Mucosa of descending colon (tissue), 3 donors: Measurements from ENCODE around the gene BRF1. TPM values are rescaled to one million over a fixed set of nuclear protein-coding genes. Genes with fewer than 3 reads are reported as not detected.
A peak's percentile ranks its signal among the peaks of the same experiment; 100 is the strongest.

Experiments used
- ATAC-seq: fragments of 200-7000 bp; cut with Tn5 transposase; one replicate; pipeline ENCODE4 v1.9.1; 2020; ENCODE audit warnings: mild to moderate bottlenecking, moderate library complexity
- DNase-seq, 3 donors: peaks; one replicate each; pipeline ENCODE4 v3.0.0-alpha.2; 2020
- H3K36me3 ChIP-seq: fragments of 200-600 bp; one replicate; pipeline ENCODE4 v1.8.0; 2021; ENCODE audit warnings: low read depth, mild to moderate bottlenecking
- H3K4me1 ChIP-seq: fragments of 200-600 bp; one replicate; pipeline ENCODE4 v1.8.0; 2021; ENCODE audit warnings: low read depth, mild to moderate bottlenecking
- H3K4me3 ChIP-seq: fragments of 200-600 bp; one replicate; pipeline ENCODE4 v1.8.0; 2021; ENCODE audit warnings: mild to moderate bottlenecking
- H3K9me3 ChIP-seq: fragments of 200-600 bp; one replicate; pipeline ENCODE4 v1.8.0; 2021; ENCODE audit warnings: mild to moderate bottlenecking
- intact Hi-C, 2 donors: fragments of 100-400 bp; cut with DNase I in 1 of 2; cut with micrococcal nuclease in 1 of 2; formaldehyde crosslinking; loops; one replicate each; pipeline versions ENCODE4 v1.11.0 to v1.11.1; 2022; cut with DNase I, micrococcal nuclease
- long read RNA-seq, 2 donors: library from polyadenylated mRNA; unstranded; transcript quantifications; one replicate each; pipeline ENCODE4 v2.0.0, GENCODE V29; 2019 to 2021
- total RNA-seq, 3 donors: library from RNA; stranded (reverse); fragmentation: NEBNext Ultra II Directional in 2 of 3; extraction: Animal tissue kit (Norgen Biotek cat#: 25700) in 2 of 3; gene quantifications; one replicate each; pipeline versions ENCODE4 v1.2.1 to v1.2.4, GENCODE V29; 2021 to 2023
- TF ChIP-seq, protein P1 (sequence below): fragments of 200-600 bp; IDR thresholded peaks from one replicate; pipeline ENCODE4 v1.8.0; 2022; ENCODE audit warnings: antibody characterized with exemption, mild to moderate bottlenecking
- donor health status: DM: no; HTN: no; CAD: no; lungs with moderate emphysema.
- donor health status: DM: no; HTN: no; CAD: no.
- donor health status: DM: no; HTN: yes; CAD: no.

BRF1 gene, protein sequence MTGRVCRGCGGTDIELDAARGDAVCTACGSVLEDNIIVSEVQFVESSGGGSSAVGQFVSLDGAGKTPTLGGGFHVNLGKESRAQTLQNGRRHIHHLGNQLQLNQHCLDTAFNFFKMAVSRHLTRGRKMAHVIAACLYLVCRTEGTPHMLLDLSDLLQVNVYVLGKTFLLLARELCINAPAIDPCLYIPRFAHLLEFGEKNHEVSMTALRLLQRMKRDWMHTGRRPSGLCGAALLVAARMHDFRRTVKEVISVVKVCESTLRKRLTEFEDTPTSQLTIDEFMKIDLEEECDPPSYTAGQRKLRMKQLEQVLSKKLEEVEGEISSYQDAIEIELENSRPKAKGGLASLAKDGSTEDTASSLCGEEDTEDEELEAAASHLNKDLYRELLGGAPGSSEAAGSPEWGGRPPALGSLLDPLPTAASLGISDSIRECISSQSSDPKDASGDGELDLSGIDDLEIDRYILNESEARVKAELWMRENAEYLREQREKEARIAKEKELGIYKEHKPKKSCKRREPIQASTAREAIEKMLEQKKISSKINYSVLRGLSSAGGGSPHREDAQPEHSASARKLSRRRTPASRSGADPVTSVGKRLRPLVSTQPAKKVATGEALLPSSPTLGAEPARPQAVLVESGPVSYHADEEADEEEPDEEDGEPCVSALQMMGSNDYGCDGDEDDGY
- 10 to 100 TPM; 27.4 to 40.1 (median 34.2) TPM for total RNA-seq
- long read RNA-seq, donor 1, transcript BRF1-211 (18 exons, 3,358 nt): major isoform, 16 of 44 reads
- long read RNA-seq, donor 1, partial matches to known transcripts: 12 of 44 reads
- long read RNA-seq, donor 1, other reads (novel, unspliced or antisense): 12 of 44 reads
- long read RNA-seq, donor 2, partial matches to known transcripts: 2 of 3 reads
- long read RNA-seq, donor 2, other reads (novel, unspliced or antisense): 1 of 3 reads

DNA sequence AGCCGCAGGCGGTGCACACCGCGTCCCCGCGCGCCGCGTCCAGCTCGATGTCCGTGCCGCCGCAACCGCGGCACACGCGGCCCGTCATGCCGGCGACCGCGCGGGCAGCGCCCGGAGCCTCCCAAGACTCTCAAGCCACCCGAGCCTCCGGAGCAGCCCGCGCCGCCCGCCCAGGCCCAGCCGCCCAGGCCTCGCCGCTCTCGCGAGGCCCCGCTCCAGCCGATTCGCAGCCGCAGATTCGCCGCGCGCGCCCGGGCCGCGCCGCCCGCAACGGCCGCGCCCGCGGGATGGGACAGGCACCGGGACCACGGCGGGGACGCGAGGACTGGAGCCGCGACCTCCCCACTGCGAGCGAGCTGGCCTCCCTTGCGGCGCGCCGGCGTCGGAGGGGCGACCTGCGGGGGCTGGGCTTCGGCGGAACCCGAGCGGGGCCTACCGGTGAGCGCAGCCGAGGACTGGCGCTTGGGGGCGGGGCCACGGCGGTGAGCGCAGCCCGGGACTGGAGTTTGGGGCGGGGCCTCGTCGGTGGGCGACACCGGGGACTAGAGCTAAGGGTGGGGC, at the start of gene BRF1:
Gene BRF1 (minus strand): TSS at position 460 of the 561 bp plus-strand sequence. CDS start 372 bp downstream, at position 88.
- Histone ChIP-seq H3K36me3 (no peaks in the 10 kb centered on the region), H3K4me1 (peaks cover 13% of the 10 kb centered on the region), H3K4me3 (peak within 1 kb of the TSS; percentile 68), H3K9me3 (no peaks in the 10 kb centered on the region)
- peak; percentile 91 for ATAC-seq
- TF ChIP-seq, protein P1, sequence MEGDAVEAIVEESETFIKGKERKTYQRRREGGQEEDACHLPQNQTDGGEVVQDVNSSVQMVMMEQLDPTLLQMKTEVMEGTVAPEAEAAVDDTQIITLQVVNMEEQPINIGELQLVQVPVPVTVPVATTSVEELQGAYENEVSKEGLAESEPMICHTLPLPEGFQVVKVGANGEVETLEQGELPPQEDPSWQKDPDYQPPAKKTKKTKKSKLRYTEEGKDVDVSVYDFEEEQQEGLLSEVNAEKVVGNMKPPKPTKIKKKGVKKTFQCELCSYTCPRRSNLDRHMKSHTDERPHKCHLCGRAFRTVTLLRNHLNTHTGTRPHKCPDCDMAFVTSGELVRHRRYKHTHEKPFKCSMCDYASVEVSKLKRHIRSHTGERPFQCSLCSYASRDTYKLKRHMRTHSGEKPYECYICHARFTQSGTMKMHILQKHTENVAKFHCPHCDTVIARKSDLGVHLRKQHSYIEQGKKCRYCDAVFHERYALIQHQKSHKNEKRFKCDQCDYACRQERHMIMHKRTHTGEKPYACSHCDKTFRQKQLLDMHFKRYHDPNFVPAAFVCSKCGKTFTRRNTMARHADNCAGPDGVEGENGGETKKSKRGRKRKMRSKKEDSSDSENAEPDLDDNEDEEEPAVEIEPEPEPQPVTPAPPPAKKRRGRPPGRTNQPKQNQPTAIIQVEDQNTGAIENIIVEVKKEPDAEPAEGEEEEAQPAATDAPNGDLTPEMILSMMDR: no peak
- intact Hi-C loops: no loop called here
- DNase-seq: peak; percentile 93 to 97 (median 97)

DNA sequence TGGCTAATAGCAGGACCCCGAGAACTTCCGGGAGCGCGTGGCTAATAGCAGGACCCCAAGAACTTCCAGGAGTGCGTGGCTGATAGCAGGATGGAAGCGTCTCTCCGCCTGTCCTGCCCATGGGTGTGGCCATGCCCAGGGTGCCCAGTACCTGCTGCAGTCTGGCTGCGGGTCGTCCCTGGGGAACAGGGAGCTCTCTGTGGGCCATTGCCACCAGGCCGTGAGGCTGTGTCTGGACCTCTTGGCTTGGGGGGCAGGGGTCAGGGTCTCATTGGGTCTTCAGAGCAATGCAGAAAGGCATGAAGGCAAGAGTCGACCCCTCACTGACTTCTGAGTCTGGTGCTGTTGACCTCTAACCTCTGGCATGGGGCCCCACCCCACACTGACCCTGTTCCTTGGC, 49.2 kb upstream of the BRF1 start:
- intact Hi-C loops: loop anchor here (5.0 kb wide), 1 partner anchor 148 kb away; no protein-coding TSS in a partner anchor
- ATAC-seq (no peak), DNase-seq (no peak)
- Histone ChIP-seq H3K4me3 (no peak overlapping the region), H3K4me1 (no peaks in the 10 kb centered on the region), H3K36me3 (no peaks in the 10 kb centered on the region), H3K9me3 (no peaks in the 10 kb centered on the region)
- TF ChIP-seq, protein P1: no peak

DNA sequence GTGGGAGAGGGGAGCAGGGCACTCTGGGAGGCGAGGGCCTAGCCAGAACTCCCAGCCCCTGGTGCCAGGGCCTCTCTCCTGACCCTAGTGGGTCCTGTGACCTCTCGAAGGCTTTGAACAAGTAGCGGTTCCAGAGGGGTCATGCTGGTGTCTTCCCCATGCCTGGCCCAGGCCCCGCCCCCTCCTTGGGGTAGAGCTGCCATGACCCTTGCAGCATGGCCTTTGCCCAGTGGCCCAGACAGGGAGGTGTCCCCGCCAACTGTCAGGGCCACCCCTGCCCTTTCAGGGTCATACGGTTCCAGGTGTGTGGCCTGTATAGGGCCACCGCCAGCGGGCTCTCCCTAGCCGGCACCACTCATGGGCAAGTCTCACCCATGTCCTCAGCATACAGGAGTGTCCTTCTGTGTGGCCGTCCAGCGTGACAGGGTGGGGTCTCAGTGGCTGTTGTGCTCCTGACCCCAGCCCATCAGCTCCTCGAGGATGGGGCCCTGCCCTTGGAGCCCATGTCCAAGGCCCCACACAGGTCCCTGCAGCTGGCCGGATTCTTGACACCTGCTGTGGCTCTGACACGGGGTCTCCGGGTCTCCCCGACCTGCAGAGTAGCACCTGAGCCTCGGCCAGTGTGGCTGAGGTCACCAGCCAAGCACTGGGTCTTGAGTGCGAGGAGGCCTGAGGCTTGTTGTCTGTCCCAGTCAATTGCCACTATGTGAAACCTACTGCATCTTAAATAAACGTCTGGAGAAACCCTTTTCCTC, 48.3 kb upstream of the BRF1 start:
- Histone ChIP-seq H3K4me1 (no peaks in the 10 kb centered on the region), H3K9me3 (no peaks in the 10 kb centered on the region), H3K36me3 (no peaks in the 10 kb centered on the region), H3K4me3 (no peak overlapping the region)
- TF ChIP-seq, protein P1: no peak
- ATAC-seq: no peak
- no peak for DNase-seq
- intact Hi-C loops: no loop called here

DNA sequence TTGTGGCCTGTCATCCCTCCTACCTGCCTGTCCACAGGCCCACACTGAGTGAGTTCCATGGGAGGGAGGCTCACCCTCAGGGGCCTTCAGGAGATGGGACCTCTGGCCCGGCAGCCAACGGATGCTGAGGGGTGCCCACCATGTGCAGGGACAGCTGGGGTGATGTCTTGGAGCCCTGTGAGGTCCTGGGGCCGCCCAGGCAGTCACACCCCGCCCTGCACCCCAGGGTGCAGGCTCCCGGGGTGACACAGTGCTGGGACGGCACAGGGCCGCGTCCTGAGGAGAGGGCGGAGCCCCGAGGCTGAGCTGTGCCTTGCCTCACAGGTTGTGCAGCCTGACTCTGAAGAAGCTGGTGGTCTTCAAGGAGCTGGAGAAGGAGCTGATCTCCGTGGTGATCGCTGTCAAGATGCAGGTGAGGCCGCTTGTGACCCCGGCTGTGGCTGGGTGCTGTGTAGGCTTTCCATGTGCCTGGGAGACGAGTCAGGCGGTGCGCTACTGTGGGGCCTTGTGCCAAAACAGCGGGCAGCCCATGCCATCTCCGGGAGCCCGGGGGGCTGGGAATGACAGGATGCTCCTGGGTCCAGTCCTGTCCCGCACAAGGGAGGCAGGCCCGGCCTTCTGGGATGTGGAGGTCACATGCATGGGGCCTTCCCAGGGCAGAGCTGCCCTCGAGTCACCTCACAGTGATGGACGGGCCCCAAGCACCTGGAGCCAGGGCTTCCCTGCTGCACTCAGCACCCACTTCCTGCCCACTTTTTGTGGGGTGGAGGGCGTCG, 47.6 kb upstream of the BRF1 start:
- Histone ChIP-seq H3K4me3 (no peak overlapping the region), H3K36me3 (no peaks in the 10 kb centered on the region), H3K4me1 (no peaks in the 10 kb centered on the region), H3K9me3 (no peaks in the 10 kb centered on the region)
- ATAC-seq (no peak), DNase-seq (no peak)
- intact Hi-C loops: no loop called here
- TF ChIP-seq, protein P1: no peak
